Measurements from ENCODE around the gene ISL2. TPM values are rescaled to one million over a fixed set of nuclear protein-coding genes. Genes with fewer than 3 reads are reported as not detected.
A peak's percentile ranks its signal among the peaks of the same experiment; 100 is the strongest.

ISL2 gene
- total and polyA plus RNA-seq, 9 of the 15 experiments (the other 6 are each of a cell fraction or from before 2014, with no cell fraction given) = 0.15 to 23.7 (median 4.0) TPM

DNA sequence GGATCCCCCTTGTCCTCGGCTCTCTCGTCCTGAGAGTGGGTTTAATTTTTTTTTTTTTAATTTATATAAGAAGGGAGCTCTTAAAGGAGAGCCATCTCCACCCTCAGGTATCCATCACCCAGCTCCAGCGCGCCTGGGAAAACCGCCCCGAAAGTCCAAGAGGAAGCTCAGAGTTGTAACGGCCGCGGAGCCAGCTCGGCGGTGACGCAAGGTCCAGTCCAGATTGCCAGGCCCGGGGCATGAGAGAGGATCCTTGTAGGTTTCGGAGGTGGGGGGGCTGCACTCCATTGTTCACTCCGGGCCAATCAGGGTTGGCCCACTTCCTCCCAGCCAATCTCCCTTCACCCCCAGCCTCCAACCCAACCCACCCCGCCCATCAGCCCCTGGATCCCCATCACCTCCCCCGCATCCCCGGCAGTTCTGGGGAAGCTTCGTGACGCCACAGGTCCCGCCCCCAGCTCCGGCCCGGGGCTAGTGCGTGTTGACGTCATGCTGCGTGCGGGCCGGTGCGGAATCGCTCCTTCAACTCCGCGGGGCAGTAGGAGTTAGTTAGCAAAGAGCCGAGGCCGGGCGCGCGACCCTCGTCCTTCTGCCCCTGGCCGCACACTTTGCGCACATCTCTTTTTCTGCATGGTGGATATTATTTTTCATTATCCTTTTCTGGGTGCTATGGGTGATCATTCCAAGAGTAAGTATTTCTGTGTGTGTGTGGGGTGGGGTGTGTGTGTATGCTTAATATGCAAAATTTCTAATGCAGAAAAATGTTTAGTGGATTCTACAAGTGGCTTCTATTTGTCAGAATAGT, at the start of gene ISL2 (continued):
- TF ChIP-seq PRDM10 (IDR thresholded peaks at IDR 0.05; ENCODE audit: partially characterized antibody) = peak; percentile 61
- TF ChIP-seq EP400 (IDR thresholded peaks at IDR 0.05) = peak; percentile 93
- peak; percentile 72 for TF ChIP-seq POLR2AphosphoS5 (IDR thresholded peaks at IDR 0.05; ENCODE audit: control insufficient read depth, insufficient read depth, low read depth, low read length)
- TF ChIP-seq MEIS2 (IDR thresholded peaks at IDR 0.05; ENCODE audit: partially characterized antibody) = peak; percentile 20
- TF ChIP-seq HCFC1 (IDR thresholded peaks at IDR 0.05; ENCODE audit: low read depth, low read length) = peak; percentile 18; the same call in 1 of the 2 replicates
- peak; percentile 86 for TF ChIP-seq HNRNPLL (IDR thresholded peaks at IDR 0.05; ENCODE audit: low read depth, low read length, poor library complexity, severe bottlenecking)
- TF ChIP-seq SAP30 (IDR thresholded peaks at IDR 0.05; ENCODE audit: borderline replicate concordance, insufficient read depth, low read depth, low read length, poor library complexity, severe bottlenecking) = peak; percentile 49
- TF ChIP-seq KLF16 (IDR thresholded peaks at IDR 0.05) = peak; percentile 46
- peak; percentile 83 for TF ChIP-seq POLR2A (conservative IDR thresholded peaks at IDR 0.05)
- TF ChIP-seq, protein P1, sequence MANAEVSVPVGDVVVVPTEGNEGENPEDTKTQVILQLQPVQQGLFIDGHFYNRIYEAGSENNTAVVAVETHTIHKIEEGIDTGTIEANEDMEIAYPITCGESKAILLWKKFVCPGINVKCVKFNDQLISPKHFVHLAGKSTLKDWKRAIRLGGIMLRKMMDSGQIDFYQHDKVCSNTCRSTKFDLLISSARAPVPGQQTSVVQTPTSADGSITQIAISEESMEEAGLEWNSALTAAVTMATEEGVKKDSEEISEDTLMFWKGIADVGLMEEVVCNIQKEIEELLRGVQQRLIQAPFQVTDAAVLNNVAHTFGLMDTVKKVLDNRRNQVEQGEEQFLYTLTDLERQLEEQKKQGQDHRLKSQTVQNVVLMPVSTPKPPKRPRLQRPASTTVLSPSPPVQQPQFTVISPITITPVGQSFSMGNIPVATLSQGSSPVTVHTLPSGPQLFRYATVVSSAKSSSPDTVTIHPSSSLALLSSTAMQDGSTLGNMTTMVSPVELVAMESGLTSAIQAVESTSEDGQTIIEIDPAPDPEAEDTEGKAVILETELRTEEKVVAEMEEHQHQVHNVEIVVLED (CRISPR knock-in tag; IDR thresholded peaks at IDR 0.05) = peak; percentile 93
- peak; percentile 48; the same call in 1 of the 2 replicates for TF ChIP-seq LCOR (CRISPR knock-in tag; IDR thresholded peaks at IDR 0.05)
- 0 out of 2 replicates have a peak, but pooled peaks have one; percentile 9 for TF ChIP-seq ZNF609 (CRISPR knock-in tag; IDR thresholded peaks at IDR 0.05; ENCODE audit: borderline replicate concordance)
- TF ChIP-seq FOXP1 (CRISPR knock-in tag; IDR thresholded peaks at IDR 0.05) = peak; percentile 31; the same call in 1 of the 2 replicates
- TF ChIP-seq NCOA1 (IDR thresholded peaks at IDR 0.05; ENCODE audit: low read depth) = peak; percentile 59; the same call in 1 of the 2 replicates
